Ishikawa (cell line): ENCODE measurements around the gene RBM20.

Experiments
- TAF1 ChIP-seq: IDR thresholded peaks from 2 replicates; pipeline ENCODE4 v1.6.1; 2012; ENCODE audit warnings: low read depth, mild to moderate bottlenecking
- TCF12 ChIP-seq: IDR thresholded peaks from 2 replicates; pipeline ENCODE4 v1.6.1; 2012; ENCODE audit warnings: low read depth
- YY1 ChIP-seq: IDR thresholded peaks from 2 replicates; pipeline ENCODE4 v1.6.1; 2012; ENCODE audit warnings: low read depth
- TF ChIP-seq, protein P1 (sequence below): IDR thresholded peaks from 2 replicates; pipeline ENCODE4 v1.6.1; 2012; ENCODE audit warnings: low read depth, mild to moderate bottlenecking

GRCh38 chr10:110887560-110887959 lies 243.4 kb downstream of the RBM20 start:
- TF ChIP-seq TCF12: no peak
- no peak for TF ChIP-seq YY1
- no peak for TF ChIP-seq TAF1
- TF ChIP-seq, protein P1, sequence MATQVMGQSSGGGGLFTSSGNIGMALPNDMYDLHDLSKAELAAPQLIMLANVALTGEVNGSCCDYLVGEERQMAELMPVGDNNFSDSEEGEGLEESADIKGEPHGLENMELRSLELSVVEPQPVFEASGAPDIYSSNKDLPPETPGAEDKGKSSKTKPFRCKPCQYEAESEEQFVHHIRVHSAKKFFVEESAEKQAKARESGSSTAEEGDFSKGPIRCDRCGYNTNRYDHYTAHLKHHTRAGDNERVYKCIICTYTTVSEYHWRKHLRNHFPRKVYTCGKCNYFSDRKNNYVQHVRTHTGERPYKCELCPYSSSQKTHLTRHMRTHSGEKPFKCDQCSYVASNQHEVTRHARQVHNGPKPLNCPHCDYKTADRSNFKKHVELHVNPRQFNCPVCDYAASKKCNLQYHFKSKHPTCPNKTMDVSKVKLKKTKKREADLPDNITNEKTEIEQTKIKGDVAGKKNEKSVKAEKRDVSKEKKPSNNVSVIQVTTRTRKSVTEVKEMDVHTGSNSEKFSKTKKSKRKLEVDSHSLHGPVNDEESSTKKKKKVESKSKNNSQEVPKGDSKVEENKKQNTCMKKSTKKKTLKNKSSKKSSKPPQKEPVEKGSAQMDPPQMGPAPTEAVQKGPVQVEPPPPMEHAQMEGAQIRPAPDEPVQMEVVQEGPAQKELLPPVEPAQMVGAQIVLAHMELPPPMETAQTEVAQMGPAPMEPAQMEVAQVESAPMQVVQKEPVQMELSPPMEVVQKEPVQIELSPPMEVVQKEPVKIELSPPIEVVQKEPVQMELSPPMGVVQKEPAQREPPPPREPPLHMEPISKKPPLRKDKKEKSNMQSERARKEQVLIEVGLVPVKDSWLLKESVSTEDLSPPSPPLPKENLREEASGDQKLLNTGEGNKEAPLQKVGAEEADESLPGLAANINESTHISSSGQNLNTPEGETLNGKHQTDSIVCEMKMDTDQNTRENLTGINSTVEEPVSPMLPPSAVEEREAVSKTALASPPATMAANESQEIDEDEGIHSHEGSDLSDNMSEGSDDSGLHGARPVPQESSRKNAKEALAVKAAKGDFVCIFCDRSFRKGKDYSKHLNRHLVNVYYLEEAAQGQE: no peak
